HG03565 (cell line): Measurements from ENCODE around the gene ENTHD1.

Source experiments
- ATAC-seq: cut with Tn5 transposase; IDR thresholded peaks from one replicate; pipeline ENCODE4 v1.9.1; 2021; ENCODE audit warnings: mild to moderate bottlenecking, moderate library complexity; ENCODE audit not compliant: unreplicated experiment

ENTHD1 gene

GRCh38 chr22:39697790-39698430 is 195.7 kb downstream of the ENTHD1 start:
- no peak for ATAC-seq

GRCh38 chr22:39693943-39694500 is 199.5 kb downstream of the ENTHD1 start:
- ATAC-seq = no peak
